HL-60 (cell line): ENCODE measurements around the gene PGGT1B.

ENCODE experiments used
- GABPA ChIP-seq: IDR thresholded peaks from 2 replicates; pipeline ENCODE4 v1.6.1; 2012; ENCODE audit warnings: low read depth
- POLR2AphosphoS5 ChIP-seq: IDR thresholded peaks from 2 replicates; pipeline ENCODE4 v1.6.1; 2012; ENCODE audit warnings: low read depth
- REST ChIP-seq: IDR thresholded peaks from 2 replicates; pipeline ENCODE4 v1.6.1; 2012; ENCODE audit warnings: low read depth; ENCODE audit not compliant: insufficient replicate concordance
- SPI1 ChIP-seq: IDR thresholded peaks from 2 replicates; pipeline ENCODE4 v1.6.1; 2012; ENCODE audit warnings: low read depth, mild to moderate bottlenecking, borderline replicate concordance
- TF ChIP-seq, protein P1 (sequence below): IDR thresholded peaks from one replicate; pipeline ENCODE4 v1.5.1; 2011; ENCODE audit warnings: low read length, control low read depth, inconsistent platforms; ENCODE audit not compliant: insufficient read depth

GRCh38 chr5:115236599-115236998, 26.1 kb downstream of the PGGT1B start:
- TF ChIP-seq REST = no peak
- TF ChIP-seq, protein P1, sequence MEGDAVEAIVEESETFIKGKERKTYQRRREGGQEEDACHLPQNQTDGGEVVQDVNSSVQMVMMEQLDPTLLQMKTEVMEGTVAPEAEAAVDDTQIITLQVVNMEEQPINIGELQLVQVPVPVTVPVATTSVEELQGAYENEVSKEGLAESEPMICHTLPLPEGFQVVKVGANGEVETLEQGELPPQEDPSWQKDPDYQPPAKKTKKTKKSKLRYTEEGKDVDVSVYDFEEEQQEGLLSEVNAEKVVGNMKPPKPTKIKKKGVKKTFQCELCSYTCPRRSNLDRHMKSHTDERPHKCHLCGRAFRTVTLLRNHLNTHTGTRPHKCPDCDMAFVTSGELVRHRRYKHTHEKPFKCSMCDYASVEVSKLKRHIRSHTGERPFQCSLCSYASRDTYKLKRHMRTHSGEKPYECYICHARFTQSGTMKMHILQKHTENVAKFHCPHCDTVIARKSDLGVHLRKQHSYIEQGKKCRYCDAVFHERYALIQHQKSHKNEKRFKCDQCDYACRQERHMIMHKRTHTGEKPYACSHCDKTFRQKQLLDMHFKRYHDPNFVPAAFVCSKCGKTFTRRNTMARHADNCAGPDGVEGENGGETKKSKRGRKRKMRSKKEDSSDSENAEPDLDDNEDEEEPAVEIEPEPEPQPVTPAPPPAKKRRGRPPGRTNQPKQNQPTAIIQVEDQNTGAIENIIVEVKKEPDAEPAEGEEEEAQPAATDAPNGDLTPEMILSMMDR = no peak
- TF ChIP-seq POLR2AphosphoS5 = no peak
- TF ChIP-seq GABPA = no peak
- TF ChIP-seq SPI1 = no peak
